Myocyte (in vitro differentiated cells): ENCODE measurements around the gene UMODL1. TPM values are rescaled to one million over a fixed set of nuclear protein-coding genes. Genes with fewer than 3 reads are reported as not detected.
A peak's percentile ranks its signal among the peaks of the same experiment; 100 is the strongest.
"Not testable (repeated sequence)": the region's sequence is repeated elsewhere in the genome, so short reads cannot be mapped to it uniquely, and the experiment has no call there.

Experiments
- DNase-seq: peaks from one replicate; pipeline ENCODE4 v3.0.0-alpha.2; 2012; ENCODE audit warnings: low read depth
- total RNA-seq: library from RNA; depleted of rRNA; stranded (reverse); fragments of >200 nt; gene quantifications from 2 replicates; pipeline ENCODE4 v1.2.3, GENCODE V29; 2014

UMODL1 gene
- total RNA-seq, 1 donor from 2014 or later = not detected

DNA sequence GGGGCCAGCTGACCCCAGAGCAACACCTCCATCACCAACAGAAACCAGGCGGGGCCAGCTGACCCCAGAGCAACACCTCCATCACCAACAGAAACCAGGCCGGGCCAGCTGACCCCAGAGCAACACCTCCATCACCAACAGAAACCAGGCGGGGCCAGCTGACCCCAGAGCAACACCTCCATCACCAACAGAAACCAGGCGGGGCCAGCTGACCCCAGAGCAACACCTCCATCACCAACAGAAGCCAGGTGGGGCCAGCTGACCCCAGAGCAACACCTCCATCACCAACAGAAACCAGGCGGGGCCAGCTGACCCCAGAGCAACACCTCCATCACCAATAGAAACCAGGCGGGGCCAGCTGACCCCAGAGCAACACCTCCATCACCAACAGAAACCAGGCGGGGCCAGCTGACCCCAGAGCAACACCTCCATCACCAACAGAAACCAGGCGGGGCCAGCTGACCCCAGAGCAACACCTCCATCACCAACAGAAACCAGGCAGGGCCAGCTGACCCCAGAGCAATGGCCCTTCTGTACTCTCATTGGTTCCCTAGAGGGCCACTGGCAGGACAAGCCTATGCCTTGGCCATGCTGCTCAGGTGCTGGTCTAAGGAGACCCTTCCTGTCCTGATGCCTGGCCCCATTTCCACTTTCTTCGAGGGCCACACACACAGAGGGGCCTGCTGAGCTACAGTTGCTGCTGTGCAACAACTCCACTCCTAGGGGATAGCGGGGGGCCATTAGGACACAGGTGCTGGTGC is 7.3 kb downstream of the UMODL1 start:
- DNase-seq = not testable (repeated sequence)

DNA sequence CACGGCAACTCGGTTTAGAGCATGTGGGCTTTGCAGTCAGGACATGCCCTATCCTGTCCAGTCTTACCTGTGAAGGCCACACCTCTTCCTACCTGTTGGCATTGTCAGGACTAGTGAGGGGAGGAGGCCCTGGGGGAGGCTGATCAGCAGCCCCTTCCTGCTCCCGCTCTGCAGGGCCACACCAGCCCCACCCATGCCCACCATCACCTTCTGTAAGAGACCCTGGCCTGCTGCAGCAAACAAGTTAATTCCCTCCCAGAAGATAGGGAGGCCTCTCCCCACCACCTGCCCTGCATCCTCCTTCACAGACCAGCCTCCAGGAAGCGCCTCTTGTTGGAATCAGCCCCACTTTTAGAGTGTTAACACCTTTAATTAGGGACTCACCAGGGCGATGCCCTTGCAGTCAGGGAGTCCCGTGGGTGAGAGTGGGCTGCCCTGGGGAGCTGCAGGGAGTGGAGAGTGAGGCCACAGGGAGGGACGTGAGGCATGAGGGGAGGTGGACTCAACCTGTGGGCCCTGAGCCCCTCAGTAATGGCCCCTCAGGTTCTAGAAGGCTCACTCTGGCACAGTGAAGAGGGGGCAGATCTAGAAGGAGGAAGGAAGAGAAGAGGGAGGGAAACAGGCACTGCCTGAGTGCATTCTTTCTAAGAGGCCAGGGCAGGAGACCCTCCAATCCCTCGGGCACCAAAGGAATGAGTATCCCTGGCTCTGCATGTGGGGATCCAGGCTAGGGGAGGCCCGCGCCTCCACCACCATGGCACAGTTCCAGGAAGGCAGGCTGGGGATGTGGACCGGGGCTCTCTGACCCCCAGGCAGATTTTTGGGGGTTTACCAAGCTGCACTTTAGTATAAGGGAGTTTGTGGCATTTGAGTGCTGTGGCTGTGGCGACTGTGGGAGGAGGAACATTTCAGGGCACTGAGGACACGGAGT is 8.2 kb downstream of the UMODL1 start:
- DNase-seq = no peak

DNA sequence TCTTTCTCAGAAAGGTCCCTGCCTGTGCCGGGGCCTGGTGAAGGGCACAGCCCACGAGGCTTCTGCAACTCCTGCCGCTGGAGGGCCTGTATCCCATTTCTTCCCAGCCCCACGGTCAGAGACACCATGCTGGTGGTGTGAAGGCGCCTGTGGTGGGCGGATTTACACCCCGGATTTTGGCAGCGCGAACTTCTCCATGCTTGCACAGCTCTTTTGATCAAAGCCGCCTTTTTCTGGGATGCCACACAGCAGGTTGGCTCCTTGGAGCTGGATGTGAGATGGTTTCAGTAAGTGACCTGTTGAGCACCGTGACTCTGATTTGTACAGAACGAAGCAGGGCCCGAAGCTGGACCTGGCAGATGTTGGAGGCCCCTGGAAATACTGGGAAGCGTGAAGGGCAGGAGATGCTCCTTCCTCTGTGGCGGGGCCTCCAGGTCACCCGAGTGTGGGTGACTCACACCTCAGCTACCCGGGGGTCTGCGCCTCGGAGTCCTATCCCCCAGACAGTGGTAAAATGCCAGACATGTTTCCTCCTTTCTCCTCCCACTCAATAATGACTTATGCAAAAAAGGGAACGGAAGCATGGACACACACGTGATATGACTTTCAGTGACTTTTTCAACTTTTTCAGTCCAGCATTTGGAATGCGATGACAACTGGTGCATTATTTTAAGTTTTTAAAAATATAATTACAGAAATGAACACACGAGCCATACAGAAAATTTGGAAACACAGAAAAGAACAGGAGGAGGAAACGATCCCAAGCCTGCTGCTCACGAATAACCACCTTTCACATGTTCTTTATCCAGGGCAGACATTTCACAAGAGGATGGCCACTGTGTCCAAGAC is 9.0 kb downstream of the UMODL1 start:
- DNase-seq = no peak

DNA sequence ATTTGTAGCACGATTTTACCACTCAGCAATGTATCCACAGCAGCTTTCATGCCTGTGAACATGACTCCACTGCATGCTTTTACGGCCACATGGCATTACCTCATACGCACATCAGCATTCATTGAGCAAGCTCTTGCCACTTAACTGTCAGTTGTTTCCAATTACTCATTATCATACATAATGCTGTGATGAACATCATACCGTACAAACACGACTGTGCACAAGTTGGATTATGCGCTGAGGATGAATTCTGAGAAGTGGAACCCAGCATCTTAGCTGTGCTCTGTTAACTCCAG is 9.6 kb downstream of the UMODL1 start:
- peak; percentile 35 for DNase-seq

DNA sequence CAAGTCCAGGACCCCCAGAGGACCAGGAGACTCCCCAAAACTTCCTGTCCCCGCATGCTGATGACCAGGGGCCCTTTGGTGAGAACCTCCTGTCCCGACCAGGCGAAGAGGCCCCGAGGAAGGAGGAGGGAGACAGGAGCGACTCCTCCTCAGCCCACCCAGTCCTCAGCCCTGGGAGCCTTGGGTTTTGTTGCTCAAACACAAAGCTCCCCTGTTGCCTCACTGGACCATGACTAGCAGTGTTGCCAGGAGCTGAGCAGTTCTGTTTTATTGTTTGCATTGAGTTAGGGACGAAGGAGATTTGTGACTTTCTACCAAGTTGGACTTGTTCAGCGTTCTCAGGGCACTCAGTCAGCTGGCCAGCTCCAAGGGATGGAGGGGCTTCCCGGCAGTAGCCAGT is 10.0 kb downstream of the UMODL1 start:
- DNase-seq = no peak

DNA sequence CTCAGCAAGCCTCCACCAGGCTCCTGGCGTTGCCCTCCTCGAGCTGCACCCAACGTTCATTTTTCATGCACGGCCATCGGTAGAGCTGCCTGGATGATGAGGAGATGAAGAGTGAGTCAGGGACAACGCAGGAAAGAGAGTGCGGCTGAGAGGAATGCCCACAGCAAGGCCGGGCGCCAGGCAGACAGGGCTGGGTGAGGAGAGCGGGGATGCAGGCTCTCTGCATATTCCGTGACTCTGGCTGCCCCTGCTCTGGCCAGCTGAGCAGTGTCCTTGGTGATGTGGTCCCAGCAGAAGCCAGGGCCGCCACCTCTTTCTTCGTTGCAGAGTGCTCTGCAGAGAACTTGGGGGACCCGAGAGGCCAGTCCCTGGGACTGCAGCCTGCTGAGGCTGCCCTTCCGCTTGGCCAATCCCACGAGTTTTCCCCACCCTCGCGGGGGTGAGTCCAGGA is 10.8 kb downstream of the UMODL1 start:
- DNase-seq = no peak

DNA sequence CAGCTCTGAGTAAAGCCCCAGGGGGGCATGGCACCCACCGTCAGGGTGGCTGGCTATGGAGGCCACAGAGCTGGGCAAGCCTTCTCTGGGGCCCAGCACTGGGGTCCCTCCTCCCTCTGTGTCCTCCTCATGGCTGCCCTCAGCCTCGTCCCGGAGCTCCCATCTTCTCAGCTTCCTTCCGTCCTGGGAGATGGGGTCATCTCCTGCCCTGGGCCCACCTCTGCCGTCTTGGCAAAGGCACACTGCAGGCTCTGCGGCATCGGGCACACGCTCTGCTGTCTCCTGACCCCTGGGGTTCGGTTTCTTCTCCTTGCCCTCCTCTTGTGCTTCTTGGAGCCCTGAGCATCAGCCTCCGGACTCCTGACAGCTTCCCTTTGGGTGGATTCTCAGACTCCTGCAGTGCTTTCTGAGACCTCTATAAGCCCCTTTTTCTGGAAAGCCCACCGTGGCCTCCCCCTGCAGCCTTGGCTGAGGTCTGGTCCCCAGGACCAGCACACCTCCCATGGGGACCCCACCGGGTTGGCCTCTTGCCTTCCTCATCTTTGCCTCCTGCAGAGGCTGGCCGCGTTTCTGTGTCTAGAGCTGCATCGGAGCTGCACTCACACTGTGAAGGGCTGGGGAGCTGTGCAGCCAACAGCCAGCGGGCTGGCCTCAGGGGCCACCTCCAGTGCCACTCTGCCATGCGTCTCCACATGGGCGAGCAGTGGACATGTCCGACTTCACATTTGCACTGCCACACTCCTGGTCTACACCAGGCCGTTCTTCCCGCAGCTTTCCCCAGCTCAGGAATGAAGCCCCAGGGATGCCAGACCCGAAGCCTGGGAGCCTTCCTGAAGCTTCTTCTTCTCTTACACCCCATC is 11.6 kb downstream of the UMODL1 start:
- DNase-seq = no peak

DNA sequence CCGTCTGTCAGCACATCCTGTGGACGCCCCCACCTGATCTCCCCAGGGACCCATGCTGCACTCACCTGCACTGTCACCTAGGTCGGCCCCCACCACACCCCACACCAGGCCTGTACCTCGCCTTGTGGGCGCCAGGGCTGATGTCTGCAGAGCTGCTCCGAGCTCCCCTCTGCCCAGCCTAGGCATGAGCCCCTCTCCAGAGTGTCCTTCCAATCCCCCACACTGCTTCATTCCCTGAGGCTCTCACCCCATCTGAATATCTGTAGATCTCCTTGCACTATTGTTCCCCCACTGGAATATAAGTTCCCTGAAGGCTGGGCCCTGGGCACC is 12.2 kb downstream of the UMODL1 start:
- no peak for DNase-seq

DNA sequence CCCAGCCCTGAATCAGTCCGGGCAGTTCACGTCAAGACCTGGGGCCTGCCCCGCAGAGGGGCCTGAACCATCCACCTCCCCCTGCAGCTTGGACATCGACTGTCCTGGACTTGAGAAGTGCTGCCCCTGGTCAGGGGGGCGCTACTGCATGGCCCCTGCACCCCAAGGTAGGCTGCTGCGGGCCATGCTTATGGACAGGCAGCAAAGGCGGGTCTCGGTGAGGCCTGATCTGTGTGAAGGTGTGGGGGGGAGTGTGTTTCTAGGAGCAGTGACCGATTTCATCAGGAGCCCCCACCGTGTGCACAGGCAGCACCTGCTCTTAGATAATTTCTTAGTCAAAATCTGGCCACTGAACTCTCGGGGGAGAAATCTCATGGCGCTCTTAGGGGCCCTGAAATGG is 13.0 kb downstream of the UMODL1 start:
- DNase-seq = no peak

DNA sequence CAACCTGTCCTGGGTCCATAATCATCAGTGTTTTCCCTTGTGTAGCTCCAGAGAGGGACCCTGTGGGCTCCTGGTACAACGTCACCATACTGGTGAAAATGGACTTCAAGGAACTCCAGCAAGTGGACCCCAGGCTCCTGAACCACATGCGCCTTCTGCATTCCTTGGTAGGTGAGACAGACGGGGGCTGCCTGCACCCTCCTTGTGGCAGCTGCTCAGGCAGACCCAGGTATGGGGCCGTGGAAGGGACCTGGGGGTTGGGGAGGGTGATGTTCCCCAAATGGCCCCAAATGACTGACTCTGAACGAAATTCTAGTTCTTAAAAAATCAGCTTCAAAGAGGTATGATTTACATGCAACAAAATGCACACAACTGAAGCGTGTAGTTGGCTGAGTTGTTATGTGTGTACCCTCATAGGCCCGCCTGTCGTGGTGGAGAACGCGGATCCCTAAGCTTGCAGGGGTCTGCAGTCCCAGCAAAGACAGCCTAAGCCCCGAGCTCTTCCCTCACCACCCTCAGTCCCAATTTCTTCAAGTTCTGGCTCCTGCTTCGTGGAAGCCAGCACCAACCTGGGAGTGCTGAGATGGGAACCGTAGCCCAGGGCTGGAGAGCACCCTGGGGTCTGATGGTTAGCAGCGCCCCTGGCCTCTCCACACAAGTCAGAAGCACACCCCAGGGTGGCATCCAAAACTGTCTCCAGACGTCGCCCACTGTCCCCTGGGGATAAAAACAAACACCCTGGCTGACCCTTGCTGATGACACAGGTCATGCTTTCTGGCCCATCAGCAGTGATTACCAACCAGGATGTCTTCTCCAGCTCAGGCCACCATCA is 14.3 kb downstream of the UMODL1 start:
- no peak for DNase-seq

DNA sequence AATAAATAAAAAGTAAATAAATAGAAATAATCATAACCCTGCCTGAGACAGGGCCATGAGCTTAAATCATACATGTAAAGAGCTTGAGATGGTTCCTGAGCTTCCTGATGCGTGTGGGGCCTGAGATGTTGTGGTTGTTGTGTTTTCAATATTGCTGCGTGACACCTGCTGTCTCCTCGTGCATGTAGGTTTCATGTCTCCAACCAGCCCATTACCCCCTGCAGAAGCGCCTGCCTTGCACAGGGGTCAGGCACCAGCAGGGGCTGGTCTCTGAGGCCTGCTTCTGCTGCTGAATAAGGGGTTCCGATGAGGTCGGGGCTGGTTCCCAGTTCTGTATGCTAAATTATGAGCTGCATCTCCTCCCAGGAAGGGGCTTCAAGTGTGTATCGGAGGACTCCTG is 15.9 kb downstream of the UMODL1 start:
- DNase-seq = no peak

DNA sequence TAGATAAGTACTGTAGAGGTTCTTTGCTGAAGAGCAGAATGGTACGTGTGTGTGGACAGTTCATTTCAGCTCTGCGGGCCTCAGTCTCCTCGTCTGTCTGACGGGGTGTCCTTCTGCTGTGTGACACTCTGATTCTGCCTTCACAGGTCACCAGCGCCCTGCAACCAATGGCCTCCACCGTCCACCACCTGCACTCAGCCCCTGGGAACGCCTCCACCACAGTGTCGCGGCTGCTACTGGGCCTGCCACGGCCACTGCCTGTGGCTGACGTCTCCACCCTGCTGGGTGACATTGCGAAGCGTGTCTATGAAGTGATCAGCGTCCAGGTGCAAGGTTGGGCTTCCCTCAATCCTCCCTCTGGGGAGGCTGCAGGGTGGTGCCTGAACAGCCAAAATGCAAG is 17.0 kb downstream of the UMODL1 start:
- no peak for DNase-seq

DNA sequence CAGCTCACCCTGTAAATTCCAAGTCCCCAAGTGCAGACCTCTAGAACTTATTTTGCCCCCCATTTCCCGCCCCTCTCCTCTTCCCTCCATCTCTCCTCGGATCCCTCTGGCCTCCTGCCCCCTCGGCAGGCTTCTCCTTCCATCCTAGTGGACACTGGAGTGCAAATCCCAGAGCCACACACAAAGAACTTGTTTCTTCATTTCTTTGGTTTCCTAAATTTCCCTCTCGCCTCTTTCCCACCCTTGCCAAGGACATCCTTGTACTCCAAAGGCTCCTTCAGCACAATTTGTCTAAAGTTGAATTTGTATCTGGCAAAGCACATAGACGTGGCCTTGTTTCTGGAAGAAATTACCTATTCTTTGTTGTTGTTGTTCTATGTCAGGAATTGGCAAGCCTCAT is 17.5 kb downstream of the UMODL1 start:
- DNase-seq = no peak

DNA sequence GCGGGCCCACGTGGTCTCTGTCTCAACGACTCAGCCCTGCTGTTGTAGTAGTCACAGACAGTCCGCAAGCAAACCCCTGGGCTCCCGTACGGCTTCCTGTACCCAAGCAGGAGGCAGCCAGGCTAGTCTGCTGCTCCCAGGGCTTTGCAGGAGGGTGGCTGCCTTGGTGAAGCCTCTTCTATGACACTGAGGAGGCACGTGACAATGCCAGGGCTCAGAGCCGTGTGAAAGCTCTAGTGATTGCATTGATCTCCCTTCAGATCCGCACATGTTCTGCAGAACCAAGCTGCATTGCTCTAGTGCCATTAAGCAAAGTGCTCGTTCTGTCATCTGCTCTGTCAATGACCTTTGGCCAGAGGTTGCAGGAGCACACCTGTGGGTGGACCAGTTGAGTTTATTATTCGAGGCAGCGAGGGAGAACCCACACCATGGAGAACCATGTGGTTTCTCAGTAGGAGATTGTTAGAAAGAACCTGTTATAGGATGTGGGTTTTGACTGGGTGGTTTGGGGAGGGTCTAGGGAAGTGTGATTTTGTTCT is 18.0 kb downstream of the UMODL1 start:
- no peak for DNase-seq

DNA sequence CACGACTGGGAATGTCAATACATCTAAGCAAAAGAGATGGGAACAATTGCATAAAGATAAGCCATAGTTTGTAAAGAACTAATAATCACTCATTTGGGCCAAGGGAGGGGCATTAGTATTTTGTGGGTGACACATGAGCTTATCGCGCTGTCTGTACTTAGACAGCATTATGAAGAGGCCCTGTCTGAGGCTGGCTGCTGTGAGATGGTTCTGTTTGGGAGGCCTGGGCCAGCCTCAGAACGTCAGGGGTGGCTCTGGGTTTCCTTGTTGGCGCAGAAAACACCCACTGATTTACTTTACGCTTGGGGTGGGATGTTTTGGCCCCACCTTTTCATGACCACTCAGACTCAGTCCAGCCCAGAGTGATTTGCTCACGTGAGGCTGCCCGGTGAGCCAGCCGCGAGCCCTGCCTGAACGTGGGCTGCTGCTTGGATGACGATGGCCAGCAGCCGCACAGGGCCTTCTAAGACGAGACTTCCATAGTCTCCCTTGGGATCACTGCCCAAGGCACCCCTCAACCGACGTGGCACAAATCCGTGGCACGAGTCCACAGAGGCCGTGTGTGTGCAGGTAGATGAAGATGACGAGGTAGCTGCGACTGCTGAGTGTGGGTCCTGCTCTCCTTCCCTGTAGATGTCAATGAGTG is 18.7 kb downstream of the UMODL1 start:
- no peak for DNase-seq

DNA sequence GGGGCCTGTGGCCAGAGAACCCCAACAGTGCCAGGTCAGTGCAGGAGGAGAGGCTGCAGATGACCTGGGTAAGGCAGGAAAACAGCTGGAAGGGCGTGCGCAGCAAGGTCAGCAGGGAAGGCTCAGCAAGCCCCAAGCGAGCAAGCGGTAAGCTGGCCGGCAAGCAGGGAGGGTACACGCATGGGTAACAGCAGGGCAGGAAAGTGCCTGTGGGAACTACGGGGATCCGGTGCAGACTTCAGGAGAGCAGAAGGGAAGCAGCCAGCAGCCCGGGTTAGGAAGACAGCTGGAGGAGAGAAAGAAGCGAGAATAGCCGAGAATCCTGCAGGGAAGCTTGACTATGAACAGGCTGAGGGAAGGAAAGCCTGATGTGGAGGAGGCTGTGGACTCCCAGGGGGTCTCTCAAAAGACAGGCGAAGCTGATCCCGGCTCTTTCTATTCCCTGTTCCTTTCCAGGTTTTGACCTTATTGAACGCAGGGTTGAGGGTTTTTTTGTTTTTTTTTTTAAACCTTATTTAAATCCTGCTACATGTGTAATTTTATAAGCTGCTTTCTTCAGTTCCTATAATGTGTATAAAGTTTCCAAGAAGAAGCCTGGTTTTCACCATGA is 20.9 kb downstream of the UMODL1 start:
- DNase-seq = no peak

DNA sequence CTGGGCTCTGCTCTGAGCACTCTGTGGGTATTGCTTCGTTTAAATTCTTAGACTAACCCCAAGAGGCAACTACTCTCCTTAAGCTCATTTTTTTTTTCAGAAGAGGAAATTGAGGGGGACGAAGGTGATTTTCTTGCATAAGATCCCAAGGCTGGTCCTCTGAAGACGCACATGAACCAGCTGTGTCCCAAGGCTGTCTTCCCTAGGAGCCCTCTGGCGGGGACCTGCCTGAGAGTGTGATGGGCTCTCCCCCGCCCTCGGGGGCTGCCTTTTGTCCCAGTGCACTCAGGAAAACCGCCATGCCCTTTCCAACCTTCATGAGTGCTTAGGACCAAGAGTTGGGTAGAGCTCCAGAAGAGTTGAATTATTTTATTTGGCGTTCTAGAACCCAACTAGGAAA is 21.7 kb downstream of the UMODL1 start:
- no peak for DNase-seq

DNA sequence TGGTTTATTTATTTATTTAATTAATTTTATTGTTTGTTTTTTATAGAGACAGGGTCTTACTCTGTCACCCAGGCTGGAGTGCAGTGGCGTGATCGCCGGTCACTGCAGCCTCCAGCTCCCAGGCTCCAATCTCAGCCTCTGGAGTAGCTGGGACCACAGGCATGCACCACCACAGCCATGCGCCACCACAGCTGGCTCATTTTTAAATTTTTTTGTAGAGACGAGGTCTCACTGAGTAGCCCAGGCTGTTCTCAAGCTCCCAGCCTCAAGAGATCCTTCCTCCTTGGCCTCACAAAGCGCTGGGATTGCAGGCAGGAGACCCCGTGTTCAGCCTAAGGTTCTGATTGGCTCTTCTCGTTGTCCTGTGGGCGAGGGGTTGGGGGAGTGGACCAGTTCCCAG is 22.1 kb downstream of the UMODL1 start:
- DNase-seq = no peak

DNA sequence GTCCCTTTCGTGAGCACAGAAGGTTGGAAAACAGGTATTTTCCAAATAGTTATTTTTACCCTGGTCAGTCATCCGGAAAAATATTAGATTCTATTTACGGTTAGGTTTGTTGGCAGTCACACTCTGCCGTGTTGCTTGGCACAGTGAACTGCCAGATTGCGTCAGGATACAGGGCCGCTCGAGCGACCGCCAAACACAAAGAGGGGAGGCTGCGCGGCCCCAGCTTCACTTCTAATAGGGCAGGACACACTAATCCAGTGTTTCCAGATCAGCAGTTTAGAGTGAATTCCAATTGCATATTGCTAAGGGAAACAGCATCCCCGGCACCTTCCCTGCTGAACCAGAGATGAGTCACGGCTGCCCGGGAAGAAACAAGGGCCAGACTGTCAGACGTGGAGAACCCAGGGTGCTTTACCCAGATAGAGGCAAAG is 22.9 kb downstream of the UMODL1 start:
- DNase-seq = no peak
